ENCODE data around the gene ZBTB47.

The ZBTB47 gene

DNA sequence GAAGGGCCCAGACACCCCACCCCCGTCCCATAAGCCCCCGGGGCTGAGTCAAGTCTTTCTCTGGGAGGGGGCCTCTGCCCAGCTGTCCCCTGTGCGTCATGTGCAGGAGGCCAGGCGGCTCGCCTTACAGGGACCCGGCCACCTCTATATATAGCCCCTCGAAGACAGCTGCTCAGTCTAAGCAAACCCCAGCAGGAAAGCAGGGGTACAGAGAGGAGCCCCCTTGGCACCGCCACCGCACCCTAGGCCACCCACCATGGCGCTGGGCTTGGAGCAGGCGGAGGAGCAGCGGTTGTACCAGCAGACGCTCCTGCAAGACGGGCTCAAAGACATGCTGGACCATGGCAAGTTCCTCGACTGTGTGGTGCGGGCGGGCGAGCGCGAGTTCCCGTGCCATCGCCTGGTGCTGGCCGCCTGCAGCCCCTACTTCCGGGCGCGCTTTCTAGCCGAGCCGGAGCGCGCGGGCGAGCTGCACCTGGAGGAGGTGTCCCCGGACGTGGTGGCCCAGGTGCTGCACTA lies 31.9 kb downstream of the ZBTB47 start, which contains the start of gene KLHL40:
Gene KLHL40, plus strand, starts transcription at position 175 of the 519 bp plus-strand sequence. Its CDS starts 82 bp downstream, at position 257.
- no peak for DNase-seq (ENCODE audit: low read depth)

DNA sequence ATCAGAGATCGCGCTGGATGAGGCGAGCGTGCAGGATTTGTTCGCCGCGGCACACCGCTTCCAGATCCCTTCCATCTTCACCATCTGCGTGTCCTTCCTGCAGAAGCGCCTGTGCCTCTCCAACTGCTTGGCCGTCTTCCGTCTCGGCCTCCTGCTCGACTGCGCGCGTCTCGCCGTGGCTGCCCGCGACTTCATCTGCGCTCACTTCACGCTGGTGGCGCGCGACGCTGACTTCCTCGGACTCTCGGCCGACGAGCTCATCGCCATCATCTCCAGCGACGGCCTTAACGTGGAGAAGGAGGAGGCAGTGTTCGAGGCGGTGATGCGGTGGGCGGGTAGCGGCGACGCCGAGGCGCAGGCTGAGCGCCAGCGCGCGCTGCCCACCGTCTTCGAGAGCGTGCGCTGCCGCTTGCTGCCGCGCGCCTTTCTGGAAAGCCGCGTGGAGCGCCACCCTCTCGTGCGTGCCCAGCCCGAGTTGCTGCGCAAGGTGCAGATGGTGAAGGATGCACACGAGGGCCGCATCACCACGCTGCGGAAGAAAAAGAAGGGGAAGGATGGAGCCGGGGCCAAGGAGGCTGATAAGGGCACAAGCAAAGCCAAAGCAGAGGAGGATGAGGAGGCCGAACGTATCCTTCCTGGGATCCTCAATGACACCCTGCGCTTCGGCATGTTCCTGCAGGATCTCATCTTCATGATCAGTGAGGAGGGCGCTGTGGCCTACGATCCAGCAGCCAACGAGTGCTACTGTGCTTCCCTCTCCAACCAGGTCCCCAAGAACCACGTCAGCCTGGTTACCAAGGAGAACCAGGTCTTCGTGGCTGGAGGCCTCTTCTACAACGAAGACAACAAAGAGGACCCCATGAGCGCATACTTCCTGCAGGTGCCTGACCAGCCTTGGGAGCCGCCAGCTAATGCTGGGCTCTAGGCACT lies 32.7 kb downstream of the ZBTB47 start:
- no peak for DNase-seq (ENCODE audit: low read depth)

DNA sequence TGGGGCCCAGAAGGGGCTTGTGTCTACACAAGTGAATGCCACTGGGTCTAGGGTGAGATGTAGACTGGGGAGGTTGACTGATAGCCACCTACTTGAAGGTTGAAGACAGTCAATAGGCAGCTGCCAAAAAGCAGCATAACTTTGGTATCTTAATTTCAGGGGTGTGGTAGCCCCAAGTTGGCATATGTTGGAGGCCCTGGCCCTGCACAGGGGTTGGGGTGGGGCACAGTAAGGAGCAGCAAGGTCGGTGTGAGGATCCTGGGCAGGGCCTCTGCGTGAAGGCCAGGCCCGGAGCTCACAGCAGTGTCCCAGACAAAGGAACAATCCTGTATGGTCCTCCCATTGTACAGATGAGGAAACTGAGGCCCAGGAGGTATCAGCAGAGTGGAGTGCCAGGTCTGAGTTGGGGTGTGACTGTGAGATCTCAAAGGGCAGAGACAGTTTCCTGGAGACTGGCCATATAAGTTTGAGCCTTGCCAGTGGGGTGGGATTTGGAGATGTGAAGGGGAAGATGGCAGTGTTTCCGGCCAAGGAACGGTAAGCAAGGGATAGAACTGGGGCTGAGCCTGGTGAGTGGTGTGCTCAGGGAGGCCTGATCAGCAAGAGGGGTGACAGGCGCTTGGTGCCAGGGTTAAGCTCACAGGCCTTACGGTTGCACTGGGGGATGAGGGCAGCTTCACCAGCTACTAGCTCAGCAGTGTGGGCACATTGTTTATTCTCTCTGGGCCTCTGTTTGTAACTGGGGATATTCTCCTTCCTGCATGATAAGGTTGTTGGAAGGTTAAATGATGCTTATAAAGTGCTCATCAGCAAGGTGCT lies 33.5 kb downstream of the ZBTB47 start:
- no peak for DNase-seq (ENCODE audit: low read depth)

GRCh38 chr3:42688016-42688415 lies 34.5 kb downstream of the ZBTB47 start:
- DNase-seq (ENCODE audit: low read depth), result no peak

GRCh38 chr3:42688487-42689420 lies 35.3 kb downstream of the ZBTB47 start:
- no peak for DNase-seq (ENCODE audit: low read depth)

- no peak for DNase-seq (ENCODE audit: low read depth)
Measured at GRCh38 chr3:42689421-42690014, 36.0 kb downstream of the ZBTB47 start.

DNA sequence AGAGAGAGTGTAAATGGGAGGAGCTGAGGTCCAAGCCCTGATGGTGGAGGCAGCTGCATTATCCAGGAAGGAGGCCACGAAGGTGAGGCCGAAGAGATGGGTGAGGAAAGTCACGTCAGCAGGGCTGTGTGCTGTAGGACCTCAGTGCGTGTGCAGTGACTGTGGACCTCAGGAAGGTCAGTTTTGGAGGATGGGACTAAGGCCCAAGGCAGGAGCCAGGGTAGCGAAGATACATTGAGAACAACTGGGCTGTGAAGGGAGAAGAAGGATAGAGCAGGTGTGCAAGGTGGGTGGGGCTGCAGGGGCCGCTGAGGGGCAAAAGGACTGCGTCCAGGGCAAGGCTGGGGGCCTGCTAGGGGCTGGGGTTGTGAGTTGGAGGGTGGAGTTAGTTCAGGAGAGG lies 36.7 kb downstream of the ZBTB47 start:
- DNase-seq (ENCODE audit: low read depth), result no peak

DNA sequence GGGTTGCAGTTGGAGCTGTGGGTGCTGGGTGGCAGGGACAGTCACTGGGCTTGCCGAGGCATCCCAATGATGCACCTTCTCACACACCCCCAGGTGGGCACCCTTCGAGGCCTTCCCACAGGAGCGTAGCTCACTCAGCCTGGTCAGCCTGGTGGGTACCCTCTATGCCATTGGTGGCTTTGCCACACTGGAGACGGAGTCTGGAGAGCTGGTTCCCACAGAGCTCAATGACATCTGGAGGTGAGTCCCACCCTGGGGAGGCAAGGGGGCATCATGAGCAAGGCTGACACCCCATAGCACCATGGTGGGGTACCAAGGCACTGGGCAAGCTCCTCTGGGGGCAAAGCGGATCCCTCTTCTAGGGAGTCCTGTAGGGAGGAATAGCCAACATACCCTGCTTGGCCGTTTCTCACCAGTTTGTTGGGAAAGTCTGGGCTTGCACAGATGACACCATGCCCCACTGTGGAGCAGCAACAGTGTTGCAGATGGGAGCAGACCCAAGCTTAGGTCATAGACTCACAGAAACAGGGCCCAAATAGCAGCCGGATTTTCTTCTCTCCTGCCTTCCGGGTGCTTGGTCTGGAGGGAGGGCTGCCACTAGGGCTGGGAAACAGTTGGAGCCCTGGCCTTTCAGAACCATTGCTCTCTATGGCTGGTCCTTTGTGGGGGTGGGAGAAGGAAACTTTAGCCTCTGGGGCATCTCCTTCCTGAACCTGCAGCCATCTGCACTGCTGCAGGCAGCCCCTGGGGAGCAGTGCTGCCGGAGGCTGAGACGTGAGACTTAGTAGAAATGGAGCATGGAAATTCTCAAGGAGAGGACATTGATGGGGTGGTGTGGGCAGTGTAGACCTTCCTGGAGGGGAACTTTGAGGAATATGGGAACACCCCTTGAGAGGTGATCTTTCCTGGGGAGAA lies 37.5 kb downstream of the ZBTB47 start:
- DNase-seq (ENCODE audit: low read depth), result no peak

DNA sequence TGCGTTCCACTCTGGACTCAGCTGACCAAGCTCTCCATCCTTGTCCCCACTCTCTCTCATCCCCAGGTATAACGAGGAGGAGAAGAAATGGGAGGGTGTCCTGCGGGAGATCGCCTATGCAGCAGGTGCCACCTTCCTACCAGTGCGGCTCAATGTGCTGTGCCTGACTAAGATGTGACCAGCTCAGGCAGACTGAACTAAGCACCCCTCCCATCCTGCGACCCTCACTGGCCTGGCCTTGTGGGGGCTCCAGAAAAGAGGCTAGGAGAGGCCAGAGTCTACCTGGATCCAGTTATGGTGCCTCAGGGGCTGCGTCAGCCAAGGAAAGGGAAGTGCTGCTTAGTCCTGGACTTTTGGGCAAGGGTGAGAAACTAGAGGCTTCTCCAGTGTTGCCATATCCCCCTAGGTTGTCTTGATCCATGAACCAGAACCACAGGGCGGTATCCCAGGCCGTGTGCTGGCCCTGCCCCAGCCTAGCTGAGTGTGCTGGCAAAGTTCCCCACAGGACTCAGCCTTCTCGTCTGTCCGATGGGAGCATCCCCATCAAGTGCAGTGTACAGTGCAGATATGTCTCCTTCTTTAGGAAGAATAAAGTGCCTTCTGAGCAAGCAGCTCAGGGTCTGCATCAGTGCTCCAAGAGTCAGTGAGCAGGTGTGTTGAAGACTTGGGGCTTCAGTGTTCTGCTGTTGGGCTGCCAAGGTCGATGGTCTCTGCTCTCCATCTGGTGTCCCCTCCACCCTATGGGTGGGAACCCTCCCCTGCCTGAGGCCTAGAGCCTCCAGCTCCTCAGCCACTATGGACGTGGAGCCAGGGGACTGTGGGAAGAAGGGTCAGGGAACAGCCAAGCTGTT lies 38.5 kb downstream of the ZBTB47 start:
- DNase-seq (ENCODE audit: low read depth), result no peak

DNA sequence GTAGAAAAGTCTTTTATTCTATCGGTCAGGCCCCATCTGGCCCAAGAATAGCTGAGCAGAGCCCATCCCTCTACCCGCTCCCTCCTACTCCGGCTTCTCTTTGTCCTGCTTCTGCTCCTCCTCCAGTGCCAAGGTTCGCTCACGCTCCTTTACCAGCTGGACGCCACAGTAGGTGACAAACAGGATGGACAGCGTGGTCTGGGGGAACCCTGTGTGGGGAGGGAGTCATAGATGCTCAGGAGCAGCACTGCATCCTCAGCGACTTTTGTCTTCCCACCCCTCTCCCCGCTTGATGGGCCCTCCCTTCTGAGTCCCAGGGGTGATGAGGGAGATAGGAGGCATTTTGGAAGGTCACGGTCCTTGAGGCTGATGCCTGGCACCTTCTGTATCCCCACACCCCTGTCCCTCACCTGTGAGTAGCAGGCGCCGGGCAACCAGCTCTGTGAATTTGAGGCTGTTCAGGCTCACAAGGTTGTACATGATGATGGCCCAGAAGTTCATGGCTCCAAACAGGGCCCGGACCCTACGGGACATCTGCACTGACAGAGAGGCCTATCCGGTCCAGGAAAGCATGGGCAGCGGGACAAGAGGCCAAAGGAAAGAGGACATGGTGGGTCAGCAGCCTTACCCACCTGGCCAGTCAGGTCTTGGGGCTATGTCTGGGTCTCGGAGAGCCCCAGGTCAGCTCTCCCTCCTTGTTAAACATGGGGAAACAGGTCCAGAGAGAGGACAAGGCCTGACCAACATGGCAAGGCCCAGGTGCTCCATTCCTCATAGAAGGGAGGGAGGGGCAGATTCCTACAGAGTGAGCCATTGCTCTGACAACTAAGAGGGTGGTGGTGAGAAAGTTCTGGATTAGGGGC lies 39.4 kb downstream of the ZBTB47 start:
- no peak for DNase-seq (ENCODE audit: low read depth)

DNA sequence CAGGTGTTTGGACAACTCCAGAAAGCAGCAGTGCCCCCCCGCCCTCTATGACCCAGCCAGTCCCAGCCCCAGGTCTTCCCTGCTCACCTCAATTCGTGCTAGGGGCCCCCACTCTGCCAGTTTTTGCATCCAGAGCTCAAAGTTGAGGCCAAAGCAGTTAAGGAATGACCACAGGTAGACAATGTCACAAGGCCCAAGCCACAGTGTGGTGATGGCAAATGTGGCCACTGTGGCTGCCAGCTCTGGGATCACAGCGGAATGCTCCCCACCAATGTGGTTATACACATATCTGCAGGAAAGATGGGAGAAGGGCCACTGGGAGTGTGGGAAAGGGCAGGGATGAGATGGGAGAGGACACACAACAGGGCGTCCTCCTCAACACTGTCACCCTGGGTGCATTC lies 40.0 kb downstream of the ZBTB47 start:
- DNase-seq (ENCODE audit: low read depth), result no peak

- no peak for DNase-seq (ENCODE audit: low read depth)
Measured at GRCh38 chr3:42694366-42694765, 40.9 kb downstream of the ZBTB47 start.

DNA sequence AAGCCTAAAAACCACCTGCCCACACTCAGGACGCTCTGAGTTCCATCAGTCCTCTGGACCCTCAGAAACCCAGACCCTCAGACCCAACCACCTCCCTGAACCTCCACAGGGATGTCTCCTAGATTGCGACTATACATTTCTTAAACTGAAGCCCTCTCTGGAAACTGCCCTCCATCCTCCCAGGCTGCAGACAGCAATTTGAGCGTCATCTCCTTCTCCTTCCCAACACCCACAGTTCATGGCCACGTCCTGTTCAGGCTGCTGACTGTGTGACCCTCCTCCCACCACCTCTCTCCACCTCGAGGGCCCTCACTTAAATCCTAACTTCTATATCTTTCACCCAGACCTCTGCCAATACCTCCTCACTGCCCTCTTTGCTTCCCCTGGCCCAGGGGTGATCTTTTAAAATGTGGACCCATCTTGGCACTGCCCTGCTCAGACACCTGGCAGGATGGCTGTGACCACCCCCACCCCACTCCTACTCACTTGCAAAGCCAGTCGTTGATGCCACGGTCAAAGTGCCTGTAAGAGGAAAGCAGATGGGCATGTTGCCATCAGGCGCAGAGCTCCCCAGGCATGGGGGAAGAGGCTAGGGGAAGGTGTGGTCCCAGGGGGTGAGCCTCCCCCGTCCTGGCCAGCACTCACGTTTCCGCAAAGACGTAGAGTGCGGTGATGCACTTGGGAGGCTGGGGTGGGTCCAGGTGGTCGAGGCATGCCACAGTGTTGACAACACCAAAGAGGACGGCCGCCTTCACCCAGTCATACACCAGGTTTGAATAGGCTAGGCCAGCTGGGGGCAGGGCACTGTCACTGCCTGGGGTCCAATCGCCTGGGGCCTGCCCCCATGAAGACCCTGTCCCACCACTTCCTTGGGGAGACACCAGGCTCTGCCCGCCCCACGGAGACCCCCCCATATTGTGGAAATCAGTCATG lies 43.1 kb downstream of the ZBTB47 start:
- no peak for DNase-seq (ENCODE audit: low read depth)

DNA sequence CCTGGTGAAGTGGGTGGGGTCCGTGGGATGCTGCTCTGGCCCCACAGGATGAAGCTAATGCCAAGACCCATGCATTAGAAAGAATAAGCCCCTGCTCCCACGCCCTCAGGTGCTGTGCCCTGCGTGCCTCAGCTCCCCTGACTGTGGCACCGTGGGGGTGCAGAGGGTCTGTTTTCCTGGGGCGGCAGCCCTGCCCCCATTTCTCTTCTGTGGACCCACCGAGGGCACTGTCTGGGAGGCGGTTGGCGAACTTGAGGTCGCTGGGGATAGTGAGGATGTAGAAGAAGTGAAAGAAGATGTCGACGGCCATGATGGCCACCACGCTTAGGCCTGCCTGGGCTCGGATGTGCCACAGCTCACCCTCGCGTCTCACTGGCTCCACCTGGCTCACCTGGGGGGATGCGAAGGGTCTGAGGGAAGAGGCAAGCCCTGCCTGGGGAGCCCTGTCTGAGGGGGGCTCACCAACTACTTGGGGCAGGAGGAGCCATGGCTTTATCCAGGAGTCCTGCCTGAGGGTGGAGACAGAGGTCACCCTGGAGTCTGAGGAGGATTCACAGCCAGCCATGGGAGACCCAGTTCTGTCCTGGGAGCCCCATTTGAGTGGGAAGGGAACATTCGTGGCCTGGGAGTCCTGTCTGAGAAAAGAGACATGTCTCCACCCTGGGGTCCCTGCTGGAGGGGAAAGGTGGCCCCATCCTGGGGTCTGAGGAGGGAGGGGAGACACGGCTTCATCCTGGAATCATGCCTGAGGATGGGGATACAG lies 44.0 kb downstream of the ZBTB47 start:
- no peak for DNase-seq (ENCODE audit: low read depth)

DNA sequence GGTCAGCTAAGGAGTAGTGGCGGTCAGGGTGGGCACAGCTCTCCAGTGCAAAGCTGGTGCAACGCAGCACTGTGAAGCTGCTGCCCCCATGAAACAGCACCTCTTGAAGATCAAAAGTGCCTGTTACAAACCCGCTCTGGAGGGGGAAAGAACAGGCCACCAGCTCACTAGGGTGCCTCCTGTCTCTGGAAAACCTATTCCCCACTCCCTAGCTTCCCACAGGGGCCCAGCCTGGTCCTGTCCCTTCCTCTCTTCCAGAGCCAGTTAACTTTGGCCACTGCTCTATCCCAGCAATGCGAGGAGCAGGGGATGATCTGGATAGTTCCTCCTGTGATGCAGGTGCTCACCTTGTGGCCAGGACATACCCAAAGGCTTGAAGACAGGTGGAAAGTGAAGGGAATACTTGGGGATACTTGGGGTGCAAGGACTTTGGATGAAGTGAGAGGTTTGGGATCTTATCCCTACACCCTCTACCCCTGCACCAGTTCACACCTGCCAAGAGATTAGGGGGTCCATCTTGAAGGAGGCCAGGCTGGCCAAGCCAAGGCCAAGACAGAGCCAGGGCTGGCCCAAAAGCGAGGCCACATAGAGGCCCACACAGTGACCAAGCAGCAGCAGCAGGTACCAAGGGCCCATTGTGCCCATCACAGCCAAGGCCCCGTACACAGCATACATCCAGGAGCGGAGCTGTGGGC lies 44.9 kb downstream of the ZBTB47 start:
- no peak for DNase-seq (ENCODE audit: low read depth)

- DNase-seq (ENCODE audit: low read depth), result no peak
Measured at GRCh38 chr3:42698911-42699230, 45.4 kb downstream of the ZBTB47 start.

Data from stimulated activated CD8-positive, alpha-beta memory T cell treated with anti-CD3 and anti-CD28 coated beads, Interleukin-12 subunit alpha, Interleukin-12 subunit beta, amount 100 ng/mL, for 1 hour (primary cell).